SU-DHL-6 (cell line): ENCODE results near the gene IMP3.

Experiments used
- H2AFZ ChIP-seq: fragments of 200-600 bp; sonication (generic); 2 replicates; pipeline ENCODE4 v1.6.1; 2014; ENCODE audit warnings: low read depth, mild to moderate bottlenecking, moderate library complexity, mixed read lengths, antibody characterized with exemption, low read length; ENCODE audit not compliant: severe bottlenecking
- H3F3A ChIP-seq: fragments of 200-600 bp; shearing (Covaris generic); 2 replicates; pipeline ENCODE4 v1.6.0; 2016; ENCODE audit warnings: antibody characterized with exemption, mild to moderate bottlenecking; ENCODE audit not compliant: insufficient read depth
- H3K27ac ChIP-seq: fragments of 200-600 bp; sonication (generic); 2 replicates; pipeline ENCODE4 v1.5.1; 2016; ENCODE audit warnings: low read depth, mild to moderate bottlenecking, low read length, moderate library complexity, mixed read lengths
- H3K27me3 ChIP-seq: fragments of 200-600 bp; sonication (generic), shearing (Covaris generic); 2 replicates; pipeline ENCODE4 v1.6.0; 2014; ENCODE audit warnings: mild to moderate bottlenecking, low read length
- H3K36me3 ChIP-seq: fragments of 200-600 bp; sonication (generic); 2 replicates; pipeline ENCODE4 v1.6.1; 2014; ENCODE audit warnings: mild to moderate bottlenecking, low read length, mixed read lengths
- H3K4me2 ChIP-seq: fragments of 300-600, 200-600 bp; shearing (Covaris generic), sonication (generic); 2 replicates; pipeline ENCODE4 v1.6.0; 2014; ENCODE audit warnings: low read length, low read depth, mild to moderate bottlenecking; ENCODE audit not compliant: poor library complexity, severe bottlenecking
- H3K4me3 ChIP-seq: fragments of 200-600 bp; sonication (generic); 2 replicates; pipeline ENCODE4 v1.5.1; 2014; ENCODE audit warnings: antibody characterized with exemption, low read length, mild to moderate bottlenecking, mixed read lengths; ENCODE audit not compliant: insufficient read depth, poor library complexity, severe bottlenecking
- H3K79me2 ChIP-seq: fragments of 200-600 bp; sonication (generic); 2 replicates; pipeline ENCODE4 v1.6.1; 2014; ENCODE audit warnings: mild to moderate bottlenecking, low read length, moderate library complexity; ENCODE audit not compliant: insufficient read depth
- H3K9ac ChIP-seq: fragments of 200-600 bp; sonication (generic); 2 replicates; pipeline ENCODE4 v1.7.0; 2014; ENCODE audit warnings: mild to moderate bottlenecking, low read length
- H3K9me2 ChIP-seq: fragments of 200-600 bp; sonication (generic); replicated peaks from 2 replicates; pipeline ENCODE4 v1.6.1; 2014; ENCODE audit warnings: low read length; ENCODE audit not compliant: insufficient read depth
- H3K9me3 ChIP-seq: fragments of 200-600 bp; sonication (generic); 2 replicates; pipeline ENCODE4 v1.6.1; 2014; ENCODE audit warnings: low read length, mixed read lengths; ENCODE audit not compliant: insufficient read depth
- H4K20me1 ChIP-seq: fragments of 200-600 bp; sonication (generic); 2 replicates; pipeline ENCODE4 v1.6.1; 2014; ENCODE audit warnings: low read depth, mild to moderate bottlenecking, antibody characterized with exemption, low read length, moderate library complexity, mixed read lengths
- CTCF ChIP-seq: fragments of 200-600 bp; sonication (generic); IDR thresholded peaks from one replicate; pipeline ENCODE4 v1.5.1; 2017; ENCODE audit warnings: antibody characterized with exemption, mild to moderate bottlenecking, low read length, moderate library complexity; ENCODE audit not compliant: insufficient read depth, poor library complexity, severe bottlenecking
- EZH2phosphoT487 ChIP-seq: fragments of 200-600 bp; sonication (generic), shearing (Covaris generic); conservative IDR thresholded peaks from 2 replicates; pipeline ENCODE4 v1.6.1; 2018; ENCODE audit warnings: mild to moderate bottlenecking, antibody characterized with exemption, low read length, moderate library complexity, mixed read lengths

IMP3 gene

DNA sequence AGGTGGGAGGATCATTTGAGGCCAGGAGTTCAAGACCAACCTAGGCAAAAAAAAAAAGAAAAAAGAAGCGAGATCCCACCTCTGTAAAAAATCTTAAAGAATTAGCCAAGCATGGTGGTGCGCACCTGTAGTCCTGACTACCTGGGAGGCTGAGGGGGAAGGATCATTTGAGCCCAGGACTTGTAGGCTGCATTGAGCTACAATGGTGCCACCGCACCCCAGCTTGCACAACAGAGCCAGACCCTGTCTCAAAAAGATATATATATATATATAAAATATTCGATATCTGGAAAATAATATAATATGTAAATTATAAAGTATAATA, 1.1 kb upstream of the IMP3 start:
- Histone ChIP-seq H3K4me3 (peak overlapping the region; percentile 75), H3K9me2 (no peaks in the 10 kb centered on the region), H3K36me3 (no peaks in the 10 kb centered on the region), H3K27me3 (no peaks in the 10 kb centered on the region), H4K20me1 (peaks cover 3% of the 10 kb centered on the region; the same call in 1 of the 2 replicates), H3K79me2 (peaks cover 34% of the 10 kb centered on the region), H3K9me3 (no peaks in the 10 kb centered on the region), H3F3A (peaks cover 8% of the 10 kb centered on the region), H3K4me2 (peak overlapping the region; percentile 99), H3K27ac (peak overlapping the region; percentile 75; the same call in 1 of the 2 replicates), H3K9ac (peak overlapping the region; percentile 84), H2AFZ (no peak overlapping the region)
- TF ChIP-seq EZH2phosphoT487 (no peak), CTCF (peak; percentile 7)

DNA sequence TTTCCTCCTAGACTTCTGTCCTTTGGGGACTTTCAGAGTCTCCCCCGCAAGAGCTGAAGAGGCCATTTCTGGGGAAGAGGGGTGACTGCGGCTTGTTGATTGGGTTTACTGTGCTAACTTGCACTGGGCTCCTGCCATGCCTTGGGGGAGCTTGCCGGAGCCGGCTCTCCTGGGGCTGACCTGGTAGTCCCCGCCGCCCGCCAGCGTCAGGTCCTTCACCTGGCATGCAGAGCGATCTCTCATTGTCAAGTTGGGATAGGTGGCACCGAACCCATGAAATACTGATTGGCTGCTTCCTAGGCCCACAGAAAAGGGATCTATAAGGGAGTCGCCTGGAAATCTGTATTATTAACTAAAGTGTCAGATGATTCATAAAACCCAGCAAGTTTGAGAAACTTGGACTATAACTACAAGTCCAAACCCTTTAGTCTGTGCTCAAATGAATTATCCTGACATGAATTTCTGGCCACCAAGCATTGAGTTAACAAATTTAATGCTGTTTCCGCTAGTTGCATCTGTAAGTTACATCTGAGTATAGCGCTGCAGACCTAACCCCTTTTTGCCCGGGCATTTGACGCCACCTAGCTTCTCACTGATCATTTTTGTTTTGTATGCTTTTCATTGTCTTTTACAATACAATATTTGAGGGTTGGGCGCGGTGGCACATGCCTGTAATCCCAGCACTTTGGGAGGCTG, 607 bp upstream of the IMP3 start:
- Histone ChIP-seq H3K4me3 (peak overlapping the region; percentile 75), H3K27me3 (no peaks in the 10 kb centered on the region), H3K27ac (peak overlapping the region; percentile 75), H3K9me3 (no peaks in the 10 kb centered on the region), H3F3A (peaks cover 10% of the 10 kb centered on the region), H3K36me3 (no peaks in the 10 kb centered on the region), H3K9ac (peak overlapping the region; percentile 84), H4K20me1 (peaks cover 3% of the 10 kb centered on the region; the same call in 1 of the 2 replicates), H3K4me2 (peak overlapping the region; percentile 99), H3K9me2 (no peaks in the 10 kb centered on the region), H2AFZ (peak overlapping the region; percentile 85), H3K79me2 (peaks cover 37% of the 10 kb centered on the region)
- peak; percentile 53 for TF ChIP-seq CTCF
- TF ChIP-seq EZH2phosphoT487, result no peak

GRCh38 chr15:75639191-75639708, 774 bp downstream of the IMP3 start:
- peaks cover 37% of the 10 kb centered on the region for H3K79me2 ChIP-seq
- H3K27me3 ChIP-seq, result no peaks in the 10 kb centered on the region
- H2AFZ ChIP-seq, result peak overlapping the region; percentile 45
- no peaks in the 10 kb centered on the region for H3K36me3 ChIP-seq
- H3K9me2 ChIP-seq, result no peaks in the 10 kb centered on the region
- H3K9me3 ChIP-seq, result no peaks in the 10 kb centered on the region
- H3F3A ChIP-seq, result peaks cover 11% of the 10 kb centered on the region
- peak overlapping the region; percentile 84 for H3K9ac ChIP-seq
- peak overlapping the region; percentile 66 for H3K27ac ChIP-seq
- peak overlapping the region; percentile 99 for H3K4me2 ChIP-seq
- H3K4me3 ChIP-seq, result peak overlapping the region; percentile 75
- TF ChIP-seq EZH2phosphoT487 (no peak), CTCF (no peak)
- H4K20me1 ChIP-seq, result peaks cover 3% of the 10 kb centered on the region; the same call in 1 of the 2 replicates
